Esophagus muscularis mucosa (tissue), 4 donors: ENCODE data around the gene ZNF746. TPM values are rescaled to one million over a fixed set of nuclear protein-coding genes. Genes with fewer than 3 reads are reported as not detected.

Experiments
- DNase-seq: peaks from one replicate; pipeline ENCODE4 v3.0.0-alpha.2; 2017; ENCODE audit errors: extremely low spot score
- H3K27ac ChIP-seq, 4 donors: fragments of 200-600 bp; sonication (generic); replicated peaks in 1 of 4; 1 replicate in 3 of 4; 2 replicates in 1 of 4; pipeline ENCODE4 v1.5.1; 2016 to 2019; ENCODE audit warnings: mild to moderate bottlenecking in 1 of 4
- H3K27me3 ChIP-seq, 4 donors: fragments of 200-600 bp; sonication (generic); one replicate each; pipeline versions ENCODE4 v1.5.1 to v1.6.0; 2016 to 2019
- H3K36me3 ChIP-seq, 4 donors: fragments of 200-600 bp; sonication (generic); one replicate each; pipeline ENCODE4 v1.5.1; 2016 to 2019
- H3K4me1 ChIP-seq, 4 donors: fragments of 200-600 bp; sonication (generic); one replicate each; pipeline ENCODE4 v1.5.1; 2016 to 2019
- H3K4me3 ChIP-seq, 4 donors: fragments of 200-600 bp; sonication (generic); 1 replicate in 2 of 4; 2 replicates in 2 of 4; pipeline ENCODE4 v1.5.1; 2016 to 2019; ENCODE audit warnings: mild to moderate bottlenecking in 4 of 4, moderate library complexity in 1 of 4
- H3K9me3 ChIP-seq, 4 donors: fragments of 200-600 bp; sonication (generic); 1 replicate in 3 of 4; 2 replicates in 1 of 4; pipeline ENCODE4 v1.5.1; 2016 to 2019
- EP300 ChIP-seq: sonication (generic); formaldehyde crosslinking; IDR thresholded peaks from one replicate; pipeline ENCODE4 v1.6.1; 2017; ENCODE audit warnings: antibody characterized with exemption
- POLR2A ChIP-seq: fragments of 450-650 bp; IDR thresholded peaks from one replicate; pipeline ENCODE4 v1.6.1; 2017; ENCODE audit warnings: antibody characterized with exemption, moderate library complexity, mild to moderate bottlenecking, low read depth
- POLR2AphosphoS5 ChIP-seq, 2 donors: sonication (generic); formaldehyde crosslinking; IDR thresholded peaks; one replicate each; pipeline ENCODE4 v1.6.1; 2017; ENCODE audit warnings: antibody characterized with exemption in 2 of 2
- WGBS: methylation state at CpG from one replicate; pipeline ENCODE4 v1.1.5; 2018; 5-methylcytosine and 5-hydroxymethylcytosine counted together
- intact Hi-C: fragments of 100-400 bp; cut with DNase I; formaldehyde crosslinking; loops from one replicate; pipeline ENCODE4 v1.15.1; 2023
- total RNA-seq, 4 donors: library from RNA; depleted of rRNA; stranded (reverse); fragments of >200 nt; gene quantifications; one replicate each; pipeline versions ENCODE4 v1.1.0 to v1.2.1, GENCODE V29; 2016
- TF ChIP-seq, protein P1 (sequence below), 3 experiments: fragments of 200-600 bp in 2 of 3; fragments of 450-650 bp in 1 of 3; sonication (generic) in 2 of 3; IDR thresholded peaks; one replicate each; pipeline ENCODE4 v1.5.1; 2017 to 2019; ENCODE audit warnings: antibody characterized with exemption in 3 of 3, mild to moderate bottlenecking in 2 of 3, moderate library complexity in 1 of 3

Gene ZNF746
- 10 to 100 TPM; 20.9 to 28.7 (median 27.9) TPM for total RNA-seq

DNA sequence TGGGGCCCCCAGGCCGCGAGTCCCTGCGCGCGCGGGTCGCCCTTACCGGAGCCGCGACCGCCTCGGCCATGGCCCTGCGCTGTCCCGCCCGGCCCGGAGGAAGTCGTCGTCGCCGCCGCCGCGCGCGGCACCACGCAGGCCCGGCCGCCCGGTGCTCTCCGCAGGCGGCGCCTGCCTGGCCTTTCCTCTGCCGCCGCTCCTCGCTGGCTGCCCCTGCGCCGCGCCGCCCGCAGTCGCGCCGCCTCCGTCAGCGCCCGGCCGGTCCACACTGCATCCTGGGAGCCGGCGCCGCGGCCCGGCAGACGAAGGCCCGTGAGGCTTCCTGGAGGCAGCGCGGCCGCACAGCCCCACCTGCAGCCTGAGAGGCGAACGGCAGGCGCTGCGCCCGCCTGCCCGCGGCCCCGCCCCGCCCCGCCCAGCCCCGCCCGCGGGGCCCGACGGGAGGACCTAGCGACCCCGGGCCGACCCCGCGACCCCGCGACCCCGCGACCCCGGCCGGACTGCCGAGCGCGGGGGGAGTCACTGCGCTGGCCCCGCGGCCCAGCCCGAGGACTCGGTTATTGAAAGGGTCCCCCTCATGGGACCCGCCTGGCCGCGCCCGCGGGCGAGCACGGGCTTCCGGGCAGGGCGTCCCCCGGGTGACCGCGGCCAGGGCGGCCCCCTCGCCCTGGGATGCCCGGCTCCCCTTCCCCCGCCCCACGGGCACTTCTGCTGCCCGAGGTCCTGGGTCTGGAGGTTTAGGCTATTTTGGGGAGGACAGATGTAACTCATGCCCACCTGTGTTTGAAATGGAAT lies at the start of gene ZNF746:
Gene ZNF746, minus strand, starts transcription at position 343 of the 795 bp plus-strand sequence. Its CDS starts 273 bp downstream, at position 70.
- Histone ChIP-seq H3K9me3 (no peaks in the 10 kb centered on the region), H3K4me3 (peak within 1 kb of the TSS; percentile 82 to 95 (median 88)), H3K4me1 (peaks cover 18 to 32% (median 31%) of the 10 kb centered on the region in 4 donors), H3K27ac (peak within 1 kb of the TSS; percentile 91 to 94 (median 94)), H3K27me3 (peaks cover 0 to 8% (median 0%) of the 10 kb centered on the region in 4 donors), H3K36me3 (peaks cover 16 to 19% (median 16%) of the 10 kb centered on the region in 4 donors)
- TF ChIP-seq, protein P1, sequence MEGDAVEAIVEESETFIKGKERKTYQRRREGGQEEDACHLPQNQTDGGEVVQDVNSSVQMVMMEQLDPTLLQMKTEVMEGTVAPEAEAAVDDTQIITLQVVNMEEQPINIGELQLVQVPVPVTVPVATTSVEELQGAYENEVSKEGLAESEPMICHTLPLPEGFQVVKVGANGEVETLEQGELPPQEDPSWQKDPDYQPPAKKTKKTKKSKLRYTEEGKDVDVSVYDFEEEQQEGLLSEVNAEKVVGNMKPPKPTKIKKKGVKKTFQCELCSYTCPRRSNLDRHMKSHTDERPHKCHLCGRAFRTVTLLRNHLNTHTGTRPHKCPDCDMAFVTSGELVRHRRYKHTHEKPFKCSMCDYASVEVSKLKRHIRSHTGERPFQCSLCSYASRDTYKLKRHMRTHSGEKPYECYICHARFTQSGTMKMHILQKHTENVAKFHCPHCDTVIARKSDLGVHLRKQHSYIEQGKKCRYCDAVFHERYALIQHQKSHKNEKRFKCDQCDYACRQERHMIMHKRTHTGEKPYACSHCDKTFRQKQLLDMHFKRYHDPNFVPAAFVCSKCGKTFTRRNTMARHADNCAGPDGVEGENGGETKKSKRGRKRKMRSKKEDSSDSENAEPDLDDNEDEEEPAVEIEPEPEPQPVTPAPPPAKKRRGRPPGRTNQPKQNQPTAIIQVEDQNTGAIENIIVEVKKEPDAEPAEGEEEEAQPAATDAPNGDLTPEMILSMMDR (IDR thresholded peaks at IDR 0.05), result peak; percentile 41 to 79 (median 78)
- TF ChIP-seq EP300 (no peak), POLR2A (no peak), POLR2AphosphoS5 (IDR thresholded peaks at IDR 0.05) (peak; percentile 47 to 54)
- peak; percentile 92 for DNase-seq
- intact Hi-C loops, result loop anchor here (5.0 kb wide), 2 partner anchors 75 to 130 kb away; no protein-coding TSS in a partner anchor
- WGBS, result 0% methylated on average over 11 of the region's 109 CpGs

DNA sequence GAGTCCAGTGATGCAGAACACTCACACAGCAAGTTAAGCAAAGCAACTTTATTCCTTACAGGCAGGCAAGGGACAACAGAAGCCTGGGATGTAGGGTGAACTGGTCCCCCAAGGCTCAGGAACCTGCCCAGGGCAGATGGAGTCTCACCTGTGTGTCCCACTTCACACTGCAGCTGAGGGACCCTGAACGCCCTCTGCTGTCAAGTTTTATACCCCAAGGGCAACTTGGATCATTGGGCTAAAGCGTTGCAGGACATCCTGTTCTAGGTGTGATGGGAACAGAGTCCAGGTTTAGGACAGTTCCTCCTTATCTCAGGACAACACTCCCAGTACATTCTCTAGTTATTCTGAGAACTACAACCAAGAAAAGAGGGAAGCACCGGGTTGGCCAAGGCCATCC lies 49.5 kb upstream of the ZNF746 start:
- H3K4me3 ChIP-seq, result no peak overlapping the region
- intact Hi-C loops, result no loop called here
- TF ChIP-seq POLR2AphosphoS5 (IDR thresholded peaks at IDR 0.05) (no peak), EP300 (no peak), POLR2A (no peak)
- TF ChIP-seq, protein P1 (IDR thresholded peaks at IDR 0.05), result no peak
- no peaks in the 10 kb centered on the region for H3K27me3 ChIP-seq
- H3K4me1 ChIP-seq, result no peaks in the 10 kb centered on the region
- H3K36me3 ChIP-seq, result peaks cover 38 to 66% (median 57%) of the 10 kb centered on the region in 4 donors
- H3K27ac ChIP-seq, result no peak overlapping the region
- DNase-seq, result no peak
- WGBS, result 94% methylated on average over 3 of the region's 3 CpGs
- H3K9me3 ChIP-seq, result no peaks in the 10 kb centered on the region

DNA sequence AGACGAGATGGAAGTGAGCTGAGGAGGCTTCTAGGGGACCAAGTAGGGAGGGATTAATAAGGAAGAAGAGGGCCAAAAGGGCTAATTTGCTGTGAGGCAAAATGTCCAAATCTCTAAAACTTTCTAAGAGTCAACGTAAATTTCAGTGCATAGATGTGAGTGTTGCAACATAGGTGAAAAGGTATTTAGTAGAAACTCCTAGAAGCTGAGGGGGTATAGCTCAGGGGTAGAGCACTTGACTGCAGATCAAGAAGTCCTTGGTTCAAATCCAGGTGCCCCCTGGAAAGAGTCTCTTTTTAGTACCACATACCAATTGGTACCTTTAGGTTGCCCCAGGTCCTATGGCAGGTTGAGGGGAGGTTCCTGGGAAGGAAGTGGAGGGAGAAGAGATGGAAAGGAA lies 48.7 kb upstream of the ZNF746 start:
- TF ChIP-seq POLR2AphosphoS5 (IDR thresholded peaks at IDR 0.05) (no peak), POLR2A (no peak)
- Histone ChIP-seq H3K9me3 (peaks cover 0 to 6% (median 0%) of the 10 kb centered on the region in 4 donors), H3K27ac (no peak overlapping the region), H3K27me3 (no peaks in the 10 kb centered on the region), H3K4me1 (no peaks in the 10 kb centered on the region), H3K4me3 (no peak overlapping the region), H3K36me3 (peaks cover 35 to 58% (median 49%) of the 10 kb centered on the region in 4 donors)
- DNase-seq, result no peak
- WGBS, result 85% methylated on average over 2 of the region's 2 CpGs
- intact Hi-C loops, result no loop called here

DNA sequence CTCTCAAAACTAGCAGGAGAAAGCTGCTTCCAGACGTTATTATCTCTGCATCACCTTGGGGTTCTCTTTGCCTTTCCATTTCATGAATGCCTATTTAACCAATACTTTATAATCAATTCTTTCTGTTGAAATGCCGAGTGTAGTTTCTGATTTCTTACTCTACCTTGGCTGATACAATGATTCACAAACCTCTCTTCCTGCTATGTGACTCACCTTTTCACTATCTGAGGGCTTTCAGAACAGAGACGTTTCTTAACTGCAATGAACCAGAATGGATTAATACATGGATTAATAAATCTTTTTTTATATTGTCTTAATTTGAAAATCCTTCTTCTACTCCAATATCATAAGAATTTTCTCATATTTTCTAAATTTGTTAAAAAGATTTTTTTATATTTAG lies 46.4 kb upstream of the ZNF746 start:
- no peak for DNase-seq
- peaks cover 0 to 15% (median 2%) of the 10 kb centered on the region in 4 donors for H3K9me3 ChIP-seq
- TF ChIP-seq POLR2A (no peak), POLR2AphosphoS5 (IDR thresholded peaks at IDR 0.05) (no peak), EP300 (no peak)
- TF ChIP-seq, protein P1 (IDR thresholded peaks at IDR 0.05), result no peak
- no peaks in the 10 kb centered on the region for H3K27me3 ChIP-seq
- WGBS, result 67% methylated on average over 3 of the region's 3 CpGs
- intact Hi-C loops, result no loop called here
- H3K4me1 ChIP-seq, result no peaks in the 10 kb centered on the region
- H3K36me3 ChIP-seq, result peaks cover 16 to 35% (median 29%) of the 10 kb centered on the region in 4 donors
- no peak overlapping the region for H3K27ac ChIP-seq
- H3K4me3 ChIP-seq, result no peak overlapping the region

DNA sequence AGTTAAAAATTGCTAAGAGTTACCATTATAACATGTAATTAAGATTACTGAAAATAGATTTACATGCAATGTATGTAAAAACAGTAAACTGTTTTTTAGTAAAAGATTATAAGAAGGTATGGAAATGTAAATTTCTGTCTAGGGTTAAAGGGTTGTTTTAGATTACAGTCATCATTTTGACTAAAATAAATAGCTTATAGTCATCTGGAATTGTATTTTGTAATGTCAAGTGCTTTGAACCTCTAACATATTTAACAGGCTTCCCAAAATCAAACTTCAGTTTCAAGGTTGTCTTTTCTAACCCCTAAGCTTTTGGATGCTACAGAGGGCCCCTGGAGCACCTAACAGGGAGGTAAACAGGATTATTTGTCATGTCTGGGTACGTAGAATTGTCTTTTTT lies 35.0 kb upstream of the ZNF746 start:
- H3K27me3 ChIP-seq, result no peaks in the 10 kb centered on the region
- H3K9me3 ChIP-seq, result peaks cover 0 to 50% (median 31%) of the 10 kb centered on the region in 4 donors
- TF ChIP-seq, protein P1 (IDR thresholded peaks at IDR 0.05), result no peak
- TF ChIP-seq POLR2AphosphoS5 (IDR thresholded peaks at IDR 0.05) (no peak), POLR2A (no peak), EP300 (no peak)
- intact Hi-C loops, result no loop called here
- no peaks in the 10 kb centered on the region for H3K36me3 ChIP-seq
- H3K27ac ChIP-seq, result no peak overlapping the region
- H3K4me1 ChIP-seq, result no peaks in the 10 kb centered on the region
- no peak for DNase-seq
- no peak overlapping the region for H3K4me3 ChIP-seq
- WGBS, result 79% methylated on average over 1 of the region's 1 CpG
